Gastroesophageal sphincter (tissue), 4 donors: ENCODE data around the gene MED22. TPM values are rescaled to one million over a fixed set of nuclear protein-coding genes. Genes with fewer than 3 reads are reported as not detected.

ENCODE experiments used
- ATAC-seq: fragments of 150-250 bp; one replicate; pipeline ENCODE4 v1.9.1; 2016; ENCODE audit warnings: mild to moderate bottlenecking, moderate library complexity
- H3K27ac ChIP-seq, 4 donors: fragments of 200-600 bp; sonication (generic) in 3 of 4; 1 replicate in 3 of 4; 2 replicates in 1 of 4; pipeline ENCODE4 v1.5.1; 2016 to 2019
- H3K27me3 ChIP-seq: fragments of 200-600 bp; sonication (generic); one replicate; pipeline ENCODE4 v1.5.1; 2019
- H3K36me3 ChIP-seq, 2 donors: fragments of 200-600 bp; sonication (generic); one replicate each; pipeline ENCODE4 v1.5.1; 2019; ENCODE audit warnings: control low read depth in 1 of 2
- H3K4me1 ChIP-seq, 3 donors: fragments of 200-600 bp; sonication (generic); 1 replicate in 2 of 3; 2 replicates in 1 of 3; pipeline ENCODE4 v1.5.1; 2016 to 2019; ENCODE audit warnings: control low read depth in 2 of 3
- H3K4me3 ChIP-seq, 2 donors: fragments of 200-600 bp; sonication (generic); one replicate each; pipeline ENCODE4 v1.5.1; 2019; ENCODE audit warnings: mild to moderate bottlenecking in 1 of 2, moderate library complexity in 1 of 2
- H3K9me3 ChIP-seq, 3 donors: fragments of 200-600 bp; sonication (generic); one replicate each; pipeline ENCODE4 v1.5.1; 2017 to 2019; ENCODE audit warnings: control low read depth in 2 of 3
- EP300 ChIP-seq: sonication (generic); formaldehyde crosslinking; IDR thresholded peaks from one replicate; pipeline ENCODE4 v1.6.1; 2017; ENCODE audit warnings: antibody characterized with exemption, mild to moderate bottlenecking
- POLR2A ChIP-seq, 2 donors: fragments of 450-650 bp; IDR thresholded peaks; one replicate each; pipeline ENCODE4 v1.6.1; 2017; ENCODE audit warnings: antibody characterized with exemption in 2 of 2, mild to moderate bottlenecking in 2 of 2, moderate library complexity in 1 of 2
- POLR2AphosphoS5 ChIP-seq: sonication (generic); formaldehyde crosslinking; IDR thresholded peaks from one replicate; pipeline ENCODE4 v1.6.1; 2017; ENCODE audit warnings: antibody characterized with exemption
- WGBS, 2 donors: methylation state at CpG; one replicate each; pipeline ENCODE4 v1.1.5; 2018; ENCODE audit warnings: low coverage in 1 of 2; 5-methylcytosine and 5-hydroxymethylcytosine counted together
- total RNA-seq, 4 donors: library from RNA; depleted of rRNA; stranded (reverse); fragments of >200 nt; gene quantifications; one replicate each; pipeline ENCODE4 v1.1.0, GENCODE V29; 2016
- TF ChIP-seq, protein P1 (sequence below), 4 experiments: fragments of 200-600 bp in 2 of 4; fragments of 450-650 bp in 2 of 4; sonication (generic) in 1 of 4; IDR thresholded peaks; one replicate each; pipeline ENCODE4 v1.5.1; 2017 to 2019; ENCODE audit warnings: antibody characterized with exemption in 4 of 4, mild to moderate bottlenecking in 2 of 4, moderate library complexity in 2 of 4

The MED22 gene
- total RNA-seq, 4 donors from 2014 or later: 25.1 to 47.3 (median 37.8) TPM

GRCh38 chr9:133360400-133361393, 12.8 kb upstream of the MED22 start:
- WGBS, 2 donors: 40 to 74% methylated on average over 1 to 11 of the region's 21 CpGs
- TF ChIP-seq POLR2A (IDR thresholded peaks at IDR 0.05) (no peak), EP300 (no peak), POLR2AphosphoS5 (no peak)
- TF ChIP-seq, protein P1, sequence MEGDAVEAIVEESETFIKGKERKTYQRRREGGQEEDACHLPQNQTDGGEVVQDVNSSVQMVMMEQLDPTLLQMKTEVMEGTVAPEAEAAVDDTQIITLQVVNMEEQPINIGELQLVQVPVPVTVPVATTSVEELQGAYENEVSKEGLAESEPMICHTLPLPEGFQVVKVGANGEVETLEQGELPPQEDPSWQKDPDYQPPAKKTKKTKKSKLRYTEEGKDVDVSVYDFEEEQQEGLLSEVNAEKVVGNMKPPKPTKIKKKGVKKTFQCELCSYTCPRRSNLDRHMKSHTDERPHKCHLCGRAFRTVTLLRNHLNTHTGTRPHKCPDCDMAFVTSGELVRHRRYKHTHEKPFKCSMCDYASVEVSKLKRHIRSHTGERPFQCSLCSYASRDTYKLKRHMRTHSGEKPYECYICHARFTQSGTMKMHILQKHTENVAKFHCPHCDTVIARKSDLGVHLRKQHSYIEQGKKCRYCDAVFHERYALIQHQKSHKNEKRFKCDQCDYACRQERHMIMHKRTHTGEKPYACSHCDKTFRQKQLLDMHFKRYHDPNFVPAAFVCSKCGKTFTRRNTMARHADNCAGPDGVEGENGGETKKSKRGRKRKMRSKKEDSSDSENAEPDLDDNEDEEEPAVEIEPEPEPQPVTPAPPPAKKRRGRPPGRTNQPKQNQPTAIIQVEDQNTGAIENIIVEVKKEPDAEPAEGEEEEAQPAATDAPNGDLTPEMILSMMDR (IDR thresholded peaks at IDR 0.05): no peak
- peaks cover 0 to 70% of the 10 kb centered on the region in 2 donors for H3K36me3 ChIP-seq

GRCh38 chr9:133359399-133360175, 11.7 kb upstream of the MED22 start:
- 30 to 40% methylated on average over 1 to 8 of the region's 20 CpGs for WGBS, 2 donors
- H3K4me3 ChIP-seq: no peak overlapping the region
- no peak overlapping the region for H3K27ac ChIP-seq
- no peaks in the 10 kb centered on the region for H3K9me3 ChIP-seq
- H3K27me3 ChIP-seq: no peaks in the 10 kb centered on the region
- no peak for ATAC-seq
- peaks cover 0 to 51% (median 23%) of the 10 kb centered on the region in 3 donors for H3K4me1 ChIP-seq
- TF ChIP-seq POLR2A (IDR thresholded peaks at IDR 0.05): no peak
- TF ChIP-seq, protein P1 (IDR thresholded peaks at IDR 0.05): peak in 1 of 4 experiments; percentile 5
- H3K36me3 ChIP-seq: peaks cover 0 to 61% of the 10 kb centered on the region in 2 donors

More at GRCh38 chr9:133360400-133361393, 12.8 kb upstream of the MED22 start:
- no peak overlapping the region for H3K27ac ChIP-seq
- no peak overlapping the region for H3K4me3 ChIP-seq
- peaks cover 0 to 40% (median 13%) of the 10 kb centered on the region in 3 donors for H3K4me1 ChIP-seq
- no peak for ATAC-seq
- no peaks in the 10 kb centered on the region for H3K27me3 ChIP-seq
- H3K9me3 ChIP-seq: no peaks in the 10 kb centered on the region

GRCh38 chr9:133357656-133358055, 9.7 kb upstream of the MED22 start:
- WGBS, 2 donors: 82 to 100% methylated on average over 1 to 3 of the region's 14 CpGs
- Histone ChIP-seq H3K27me3 (no peaks in the 10 kb centered on the region), H3K36me3 (peaks cover 0 to 59% of the 10 kb centered on the region in 2 donors), H3K4me1 (peaks cover 0 to 51% (median 23%) of the 10 kb centered on the region in 3 donors), H3K4me3 (no peak overlapping the region), H3K27ac (peak overlapping the region in 1 of 4 donors; percentile 84), H3K9me3 (no peaks in the 10 kb centered on the region)
- no peak for TF ChIP-seq POLR2A (IDR thresholded peaks at IDR 0.05)
- TF ChIP-seq EP300: no peak
- TF ChIP-seq, protein P1 (IDR thresholded peaks at IDR 0.05): no peak
- TF ChIP-seq POLR2AphosphoS5: no peak
- no peak for ATAC-seq

- peak within 1 kb of the TSS in 3 of 4 donors; percentile 84 to 86 (median 84) for H3K27ac ChIP-seq
- WGBS, 2 donors: 0% methylated on average over 5 of the region's 78 CpGs; no CpG with 5 or more reads in 1 of the 2 donors
- ATAC-seq: peak; percentile 96
- peak within 1 kb of the TSS; percentile 62 to 86 for H3K4me3 ChIP-seq
- no peaks in the 10 kb centered on the region for H3K9me3 ChIP-seq
- peak; percentile 77 for TF ChIP-seq POLR2AphosphoS5
- TF ChIP-seq EP300: no peak
- TF ChIP-seq, protein P1 (IDR thresholded peaks at IDR 0.05): peak in 1 of 4 experiments; percentile 5
- peak; percentile 72 to 83 for TF ChIP-seq POLR2A (IDR thresholded peaks at IDR 0.05)
- H3K4me1 ChIP-seq: peaks cover 0 to 48% (median 23%) of the 10 kb centered on the region in 3 donors
- H3K27me3 ChIP-seq: no peaks in the 10 kb centered on the region
- peaks cover 0 to 59% of the 10 kb centered on the region in 2 donors for H3K36me3 ChIP-seq
These were observed 8.6 kb upstream of the MED22 start, which contains the start of the genes SURF1 and SURF2 for GRCh38 chr9:133356391-133357091. SURF1 (minus strand) TSS chr9:133356487; CDS start chr9:133356453, 34 bp downstream. SURF2 (plus strand) TSS chr9:133356550; CDS start chr9:133356593, 43 bp downstream.
